ENCODE results near the gene PLIN1.

PLIN1 gene

DNA sequence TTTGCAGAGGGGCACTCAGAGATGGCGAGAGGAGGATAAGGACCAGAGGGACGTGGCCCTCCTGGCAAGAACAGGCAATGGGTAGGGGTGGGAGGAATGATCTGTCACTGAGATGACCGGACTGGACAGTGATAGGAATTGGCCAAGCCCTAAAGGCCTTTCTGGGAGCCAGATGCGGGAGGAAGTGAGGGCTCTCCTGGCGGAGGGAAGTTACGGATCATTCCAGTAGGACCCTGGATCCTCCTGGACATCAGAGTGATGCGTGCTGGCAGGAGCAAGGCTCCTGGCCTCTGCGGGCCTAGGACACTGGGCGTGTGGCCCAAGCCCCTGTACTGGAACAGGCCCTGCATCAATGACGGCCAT, 47.3 kb downstream of the PLIN1 start:
- no peak for DNase-seq (ENCODE audit: low read depth)
- H3K4me3 ChIP-seq (ENCODE audit: low read depth, low read length): no peak overlapping the region

DNA sequence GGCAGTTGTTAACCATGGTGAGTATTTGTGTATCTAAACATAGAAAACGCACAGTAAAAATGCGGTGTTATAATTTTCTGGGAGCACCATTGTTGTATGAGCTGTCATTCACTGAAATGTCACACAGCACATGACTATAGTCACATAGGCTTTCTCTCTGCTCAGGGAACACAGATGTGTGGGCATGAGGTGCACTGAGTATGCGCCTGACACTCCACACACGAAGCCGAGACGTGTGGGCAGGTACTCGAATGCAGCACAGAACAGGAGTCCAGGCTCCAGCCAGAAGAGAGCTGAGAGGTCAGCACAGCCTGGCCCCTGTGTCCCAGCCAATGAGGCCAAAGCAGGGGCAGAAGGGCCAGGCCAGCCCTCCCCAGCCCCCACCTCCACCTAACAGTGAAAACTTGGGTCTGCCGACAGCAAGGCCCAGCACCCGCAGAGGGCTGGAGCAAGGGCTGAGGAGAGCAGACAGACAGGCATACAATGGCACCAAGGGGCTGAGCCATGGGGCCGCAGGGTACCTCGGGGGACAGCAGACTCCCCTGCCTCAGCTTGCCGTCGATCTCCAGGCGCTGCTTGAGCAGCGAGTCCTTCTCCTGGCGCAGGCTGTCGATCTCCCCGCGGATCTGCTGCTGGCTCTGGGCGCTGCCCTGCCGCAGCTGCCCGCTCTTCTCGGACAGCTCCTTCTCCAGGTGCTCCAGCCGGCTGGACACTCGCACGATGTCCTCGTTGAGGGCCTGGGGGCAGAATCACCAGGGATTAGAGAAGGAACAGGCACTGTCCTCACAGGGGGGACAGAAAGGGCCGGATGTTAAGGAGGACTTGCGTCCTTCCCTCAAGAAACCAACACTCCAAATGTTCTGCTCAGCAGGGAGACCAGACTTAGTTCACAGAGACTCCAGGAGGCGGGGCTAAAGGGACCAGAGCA, 47.9 kb downstream of the PLIN1 start:
- DNase-seq (ENCODE audit: low read depth): no peak
- no peak overlapping the region for H3K4me3 ChIP-seq (ENCODE audit: low read depth, low read length)

DNA sequence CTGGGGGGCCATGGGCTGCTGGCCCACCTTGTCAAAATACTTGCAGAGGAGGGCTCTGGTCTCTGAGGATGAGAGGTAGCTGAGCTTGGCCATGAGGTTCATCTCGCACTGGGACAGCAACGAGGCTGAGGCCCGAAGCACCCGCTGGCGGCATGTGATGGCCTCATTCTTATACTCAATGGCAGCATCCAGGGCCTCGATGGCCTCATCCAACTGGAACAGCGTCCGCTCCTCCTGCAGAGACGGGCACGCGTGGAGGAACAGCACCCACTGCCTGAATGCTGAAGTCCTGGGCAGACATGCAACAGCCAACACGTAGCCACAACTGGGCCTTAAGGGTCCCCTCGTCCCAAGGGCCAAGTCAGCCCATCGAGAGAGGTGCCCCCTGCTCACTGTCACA, 48.9 kb downstream of the PLIN1 start:
- no peak for DNase-seq (ENCODE audit: low read depth)
- no peak overlapping the region for H3K4me3 ChIP-seq (ENCODE audit: low read depth, low read length)

DNA sequence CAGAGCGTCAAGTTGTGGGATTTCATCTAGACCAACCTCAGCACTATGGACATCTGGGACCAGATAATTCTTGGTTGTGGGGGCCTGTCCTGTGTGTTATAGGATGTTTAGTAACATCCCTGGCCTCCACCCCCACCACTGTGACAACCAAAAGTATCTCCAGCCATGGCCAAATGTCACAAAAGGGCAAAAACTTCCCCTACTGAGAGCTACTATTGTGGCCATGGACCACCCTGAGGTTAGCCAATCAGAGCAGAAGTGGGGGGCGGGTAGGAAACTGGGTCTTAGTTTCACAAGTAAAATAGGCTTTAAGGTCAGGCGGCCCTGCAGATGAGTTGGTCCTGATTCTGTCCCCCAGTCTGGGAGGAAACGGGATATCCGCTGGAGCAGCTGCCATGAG, 49.3 kb downstream of the PLIN1 start:
- no peak overlapping the region for H3K4me3 ChIP-seq (ENCODE audit: low read depth, low read length)
- DNase-seq (ENCODE audit: low read depth): no peak

DNA sequence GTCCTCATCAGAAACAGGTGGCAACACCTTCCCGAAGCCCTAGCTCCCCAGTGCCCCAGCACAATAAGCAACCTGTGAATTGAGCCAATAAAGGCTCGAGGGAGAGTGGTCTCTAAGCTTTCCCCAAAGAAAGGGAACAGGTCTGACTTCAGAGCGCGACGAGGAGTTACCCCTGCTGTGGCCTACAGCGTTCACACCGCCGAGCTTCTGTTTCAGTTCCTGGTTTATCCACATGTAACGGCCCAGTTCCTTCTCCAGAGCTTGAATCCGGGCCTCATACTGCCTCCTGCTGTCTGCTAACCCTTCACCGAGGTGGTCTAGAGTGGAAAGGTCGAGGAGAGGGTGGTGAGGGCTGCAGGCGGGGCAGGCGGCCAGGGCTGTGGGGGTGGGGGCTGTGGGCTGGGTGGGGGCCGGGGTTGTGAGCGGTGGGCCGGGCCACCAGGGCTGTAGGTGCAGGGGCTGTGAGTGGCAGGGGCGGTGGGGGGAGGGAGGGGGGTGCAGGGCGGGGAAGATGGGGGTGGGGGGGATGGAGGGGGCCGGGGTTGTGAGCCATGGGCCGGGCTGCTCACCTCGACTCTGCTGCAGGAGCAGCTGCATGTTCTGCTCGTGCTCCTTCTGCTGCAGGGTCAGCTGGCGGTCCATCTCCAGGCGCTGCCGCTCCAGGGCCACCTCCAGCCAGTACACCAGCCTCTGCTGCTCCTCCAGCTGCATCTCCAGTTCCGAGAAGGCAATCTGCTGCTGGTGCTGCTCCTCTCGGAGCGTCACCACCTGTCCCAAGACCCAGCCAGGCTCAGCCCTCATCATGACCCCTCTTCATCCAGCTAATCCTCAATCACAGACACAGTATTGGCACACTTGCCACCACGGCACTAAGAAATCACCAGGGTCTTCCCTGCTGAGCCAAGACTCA, 50.1 kb downstream of the PLIN1 start:
- H3K4me3 ChIP-seq (ENCODE audit: low read depth, low read length): no peak overlapping the region
- no peak for DNase-seq (ENCODE audit: low read depth)

DNA sequence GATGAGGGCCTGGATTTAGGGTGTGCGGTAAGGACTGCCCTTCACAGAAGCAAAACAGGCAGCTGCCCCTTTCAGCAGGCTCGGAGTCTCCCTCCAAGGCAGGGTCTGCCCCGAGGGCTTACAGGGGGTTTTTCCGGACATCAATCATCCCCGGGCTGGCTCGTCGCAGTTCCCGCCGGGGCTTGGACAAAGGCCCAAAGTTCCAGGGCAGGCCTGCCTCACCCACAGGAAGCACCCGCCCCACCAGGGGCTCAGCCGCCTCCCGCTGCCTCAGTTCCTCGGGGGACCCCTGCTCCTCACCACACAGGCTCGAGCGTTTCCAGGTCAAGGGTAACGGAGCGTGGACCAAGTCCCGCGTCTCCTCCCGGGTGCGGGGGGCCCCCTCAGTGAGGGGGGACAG, 50.9 kb downstream of the PLIN1 start:
- H3K4me3 ChIP-seq (ENCODE audit: low read depth, low read length): no peak overlapping the region
- no peak for DNase-seq (ENCODE audit: low read depth)

DNA sequence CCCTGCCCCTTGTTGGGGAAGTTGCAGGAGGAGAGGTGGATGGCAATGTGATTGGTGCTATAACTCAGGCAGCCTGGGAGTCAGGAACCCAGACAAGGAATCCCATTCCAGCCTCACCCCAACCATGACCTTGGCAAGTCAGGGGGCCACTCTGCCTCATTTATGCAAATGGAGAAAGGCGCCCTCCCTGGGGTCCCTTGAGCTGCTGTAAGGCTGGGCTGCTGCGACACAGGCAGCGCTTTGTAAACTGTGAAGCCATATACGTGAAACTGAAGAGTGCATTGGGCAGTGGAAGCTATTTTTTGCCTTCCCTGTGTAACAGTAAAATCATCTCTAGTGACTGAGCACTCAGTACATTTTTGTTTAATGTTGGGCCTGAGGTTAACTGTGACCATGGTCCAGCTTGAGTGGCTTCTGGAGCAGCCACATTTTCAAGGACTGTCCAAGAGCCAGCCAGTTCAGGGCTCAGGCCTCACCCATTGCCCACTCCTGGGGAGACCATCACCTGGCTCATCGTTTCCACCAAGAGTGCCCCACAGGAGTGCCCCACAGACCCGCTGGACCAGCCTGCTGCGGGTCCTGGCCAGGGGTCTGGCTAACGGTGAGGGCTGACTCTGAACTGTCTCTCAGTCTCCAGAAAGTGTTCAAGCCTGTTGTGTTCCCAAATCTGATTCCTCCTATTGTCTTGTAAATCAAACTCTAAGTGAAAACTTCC, 51.8 kb downstream of the PLIN1 start:
- no peak for DNase-seq (ENCODE audit: low read depth)

DNA sequence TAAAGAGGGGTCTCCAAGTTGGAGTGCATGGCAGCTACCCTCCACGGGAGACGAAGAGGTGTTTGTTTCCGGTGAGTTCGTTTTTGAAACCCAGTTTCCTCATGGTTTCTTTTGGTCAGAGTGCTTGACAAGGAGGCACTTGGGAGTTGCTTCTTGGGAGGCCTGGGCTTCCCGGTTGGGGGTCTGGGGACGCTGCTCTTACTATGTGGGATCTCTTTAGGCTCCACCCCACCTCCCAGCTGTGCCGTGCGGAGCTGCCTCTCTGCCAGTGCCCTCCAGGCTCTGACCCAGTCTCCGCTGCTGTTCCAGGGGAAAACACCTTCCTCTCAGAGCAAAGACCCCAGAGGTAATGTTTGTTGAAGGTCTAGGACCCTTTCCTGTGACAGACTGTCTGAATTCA, 53.5 kb downstream of the PLIN1 start:
- no peak overlapping the region for H3K4me3 ChIP-seq (ENCODE audit: low read depth, low read length)
- DNase-seq (ENCODE audit: low read depth): no peak

More for the DNA sequence above, 51.8 kb downstream of the PLIN1 start:
- H3K4me3 ChIP-seq (ENCODE audit: low read depth, low read length): no peak overlapping the region

DNA sequence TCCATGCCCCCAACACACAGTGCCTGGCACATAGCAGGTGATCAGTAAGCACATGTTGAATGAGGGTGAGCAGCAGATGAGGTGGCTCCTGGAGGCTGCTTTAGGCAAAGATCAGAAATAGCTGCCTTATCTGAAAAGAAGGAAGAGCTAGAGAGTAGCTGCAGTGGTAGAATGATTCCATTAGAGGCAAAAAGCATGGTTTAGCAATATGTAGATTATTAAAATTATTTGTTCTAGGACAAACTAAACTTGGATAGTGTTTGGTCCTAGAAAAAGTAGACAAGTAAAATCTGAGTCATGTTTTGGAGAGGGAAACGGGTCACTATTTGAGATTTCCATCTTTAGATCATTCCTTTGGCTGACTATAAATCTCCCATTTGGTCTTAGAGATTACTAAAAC, 56.0 kb downstream of the PLIN1 start:
- H3K4me3 ChIP-seq (ENCODE audit: low read depth, low read length): no peak overlapping the region
- DNase-seq (ENCODE audit: low read depth): no peak

DNA sequence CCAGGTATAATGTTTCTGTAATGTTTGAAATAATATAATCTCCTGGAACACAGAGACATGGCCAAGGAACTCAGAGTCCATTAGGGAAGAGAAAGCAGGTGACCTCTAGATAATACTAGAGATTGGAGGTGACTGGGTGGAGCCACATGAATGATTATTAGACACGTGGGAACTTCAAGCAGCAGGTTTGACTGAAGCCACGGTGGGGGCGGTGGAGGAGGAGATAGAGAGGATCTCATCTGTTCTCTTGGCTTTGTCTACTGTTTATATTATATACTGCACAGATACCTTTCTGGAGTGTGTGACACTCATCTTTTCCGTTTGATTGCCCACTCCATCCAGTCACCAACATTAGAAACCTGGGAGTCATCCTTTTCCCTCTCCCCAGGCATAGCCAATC, 57.6 kb downstream of the PLIN1 start:
- no peak for DNase-seq (ENCODE audit: low read depth)
- H3K4me3 ChIP-seq (ENCODE audit: low read depth, low read length): no peak overlapping the region

DNA sequence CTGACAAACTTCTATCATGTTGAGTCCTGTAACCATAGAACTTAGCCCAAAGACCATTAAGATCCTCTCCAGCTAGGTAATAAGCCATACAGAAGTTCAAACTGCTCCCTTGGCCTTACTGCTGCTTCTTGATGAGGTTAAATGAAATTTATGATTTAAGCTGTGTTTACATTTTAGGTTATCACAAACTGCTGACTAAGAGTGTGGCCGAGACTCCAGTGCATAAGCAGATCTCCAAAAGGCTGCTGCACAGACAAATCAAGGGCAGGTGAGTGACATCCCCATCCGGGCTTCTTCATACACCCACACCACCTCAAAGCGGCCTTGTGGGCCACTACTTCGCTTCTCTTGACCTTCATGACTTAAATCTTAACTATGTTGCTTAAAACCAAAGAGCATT, 62.9 kb downstream of the PLIN1 start:
- no peak overlapping the region for H3K4me3 ChIP-seq (ENCODE audit: low read depth, low read length)
- no peak for DNase-seq (ENCODE audit: low read depth)

DNA sequence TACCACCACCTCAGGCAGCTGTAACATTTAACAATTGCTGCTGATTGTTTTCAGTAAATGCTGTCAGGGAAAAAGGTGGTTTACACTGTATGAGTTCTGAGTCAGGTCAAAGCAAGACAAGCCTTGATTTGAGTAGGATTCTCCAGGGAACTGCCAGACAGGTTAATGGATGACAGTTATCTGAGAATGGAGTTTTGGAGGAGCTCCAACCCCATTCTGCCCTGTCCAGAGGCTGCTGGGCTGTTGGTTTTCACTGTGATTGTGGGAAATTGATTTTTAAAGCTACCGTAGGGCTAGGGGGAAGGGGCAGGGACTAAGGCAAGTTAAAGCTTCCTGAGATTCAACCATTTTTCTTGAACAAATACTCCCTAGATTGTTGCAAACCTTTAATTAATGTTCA, 64.0 kb downstream of the PLIN1 start:
- H3K4me3 ChIP-seq (ENCODE audit: low read depth, low read length): no peak overlapping the region
- no peak for DNase-seq (ENCODE audit: low read depth)
